NB4 (cell line): Measurements from ENCODE around the gene LTBP2.

Experiments
- DNase-seq: peaks from one replicate; pipeline ENCODE4 v3.0.0; 2010; ENCODE audit warnings: low read depth
- H3K4me3 ChIP-seq: one replicate; pipeline ENCODE4 v1.5.1; 2011; ENCODE audit warnings: mild to moderate bottlenecking, low read depth, low read length, moderate library complexity
- MAX ChIP-seq: IDR thresholded peaks from 2 replicates; pipeline ENCODE4 v1.6.1; 2011; ENCODE audit warnings: low read depth, low read length
- MYC ChIP-seq: IDR thresholded peaks from 2 replicates; pipeline ENCODE4 v1.6.1; 2011; ENCODE audit warnings: low read depth, low read length
- POLR2A ChIP-seq: IDR thresholded peaks from 2 replicates; pipeline ENCODE4 v1.6.1; 2011; ENCODE audit warnings: mild to moderate bottlenecking; ENCODE audit not compliant: insufficient read length; ENCODE audit errors: extremely low read depth
- TF ChIP-seq, protein P1 (sequence below): IDR thresholded peaks from one replicate; pipeline ENCODE4 v1.5.1; 2012; ENCODE audit warnings: low read depth, low read length

Gene LTBP2

GRCh38 chr14:74492776-74493342 lies 119.2 kb downstream of the LTBP2 start, which contains the start of gene NPC2:
Gene NPC2, minus strand, starts transcription at chr14:74493305. Its CDS starts 31 bp downstream, at chr14:74493274.
- no peak for DNase-seq
- peak within 1 kb of the TSS; percentile 88 for H3K4me3 ChIP-seq

GRCh38 chr14:74491956-74492775 lies 119.9 kb downstream of the LTBP2 start:
- peak; percentile 62 for DNase-seq
- TF ChIP-seq, protein P1, sequence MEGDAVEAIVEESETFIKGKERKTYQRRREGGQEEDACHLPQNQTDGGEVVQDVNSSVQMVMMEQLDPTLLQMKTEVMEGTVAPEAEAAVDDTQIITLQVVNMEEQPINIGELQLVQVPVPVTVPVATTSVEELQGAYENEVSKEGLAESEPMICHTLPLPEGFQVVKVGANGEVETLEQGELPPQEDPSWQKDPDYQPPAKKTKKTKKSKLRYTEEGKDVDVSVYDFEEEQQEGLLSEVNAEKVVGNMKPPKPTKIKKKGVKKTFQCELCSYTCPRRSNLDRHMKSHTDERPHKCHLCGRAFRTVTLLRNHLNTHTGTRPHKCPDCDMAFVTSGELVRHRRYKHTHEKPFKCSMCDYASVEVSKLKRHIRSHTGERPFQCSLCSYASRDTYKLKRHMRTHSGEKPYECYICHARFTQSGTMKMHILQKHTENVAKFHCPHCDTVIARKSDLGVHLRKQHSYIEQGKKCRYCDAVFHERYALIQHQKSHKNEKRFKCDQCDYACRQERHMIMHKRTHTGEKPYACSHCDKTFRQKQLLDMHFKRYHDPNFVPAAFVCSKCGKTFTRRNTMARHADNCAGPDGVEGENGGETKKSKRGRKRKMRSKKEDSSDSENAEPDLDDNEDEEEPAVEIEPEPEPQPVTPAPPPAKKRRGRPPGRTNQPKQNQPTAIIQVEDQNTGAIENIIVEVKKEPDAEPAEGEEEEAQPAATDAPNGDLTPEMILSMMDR, result peak; percentile 29
- TF ChIP-seq MYC, result no peak
- H3K4me3 ChIP-seq, result peak overlapping the region; percentile 64

More at GRCh38 chr14:74492776-74493342, 119.2 kb downstream of the LTBP2 start, which contains the start of gene NPC2:
- TF ChIP-seq MYC, result no peak; the same call in 1 of the 2 replicates
- no peak for TF ChIP-seq MAX
- TF ChIP-seq, protein P1, result no peak
- no peak for TF ChIP-seq POLR2A

DNA sequence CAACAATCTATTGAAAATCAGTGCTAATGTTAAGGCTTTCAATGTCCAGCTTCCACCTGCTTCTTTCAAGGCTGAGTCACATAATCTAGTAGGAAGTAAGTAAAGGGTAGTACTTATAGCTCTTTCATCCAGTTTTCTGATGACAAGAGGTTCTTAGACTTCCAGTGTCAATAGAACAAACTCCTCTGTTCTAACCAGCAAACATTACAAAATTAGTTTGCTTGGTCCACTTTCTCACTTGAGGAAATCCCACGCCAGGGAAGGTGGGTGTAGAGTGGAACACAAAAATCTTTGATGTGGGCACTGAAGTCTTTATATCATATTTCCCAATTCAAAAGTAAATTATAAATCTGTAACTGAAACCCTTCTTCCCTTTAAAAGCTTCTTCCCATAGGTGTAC lies 121.6 kb downstream of the LTBP2 start:
- no peak for DNase-seq
- no peak for TF ChIP-seq MYC
- no peak for TF ChIP-seq MAX
- TF ChIP-seq, protein P1, result no peak
- no peak for TF ChIP-seq POLR2A
- no peak overlapping the region for H3K4me3 ChIP-seq

DNA sequence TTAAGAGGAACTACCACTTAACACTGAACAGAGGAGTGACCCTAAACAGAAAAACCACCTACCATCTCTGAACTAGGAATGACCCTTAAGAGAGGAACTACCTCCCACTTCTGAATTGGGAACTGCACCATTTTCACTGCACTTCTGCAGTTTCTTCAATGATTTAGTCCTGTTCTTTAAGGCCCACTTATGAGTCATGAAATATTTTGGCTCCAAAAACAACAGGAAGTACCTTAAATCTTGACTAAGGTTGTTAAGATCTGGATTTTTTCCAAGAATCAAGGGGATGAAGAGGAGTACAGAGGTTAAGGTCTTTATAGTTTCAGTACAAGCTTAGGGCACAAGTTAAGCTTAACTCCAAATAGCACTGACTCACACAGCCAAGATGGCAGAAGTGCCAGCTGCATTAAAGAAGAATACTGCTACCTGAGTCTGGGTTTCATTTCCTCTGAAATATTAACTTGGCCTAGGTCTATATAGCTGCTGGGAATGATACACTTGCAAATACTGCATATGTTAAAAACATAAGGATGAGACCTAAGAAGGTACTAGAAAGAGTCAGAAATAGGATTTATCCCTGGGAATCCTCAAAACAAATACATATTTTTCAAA lies 123.1 kb downstream of the LTBP2 start:
- peak; percentile 47 for DNase-seq
- no peak overlapping the region for H3K4me3 ChIP-seq
- no peak for TF ChIP-seq POLR2A
- TF ChIP-seq, protein P1, result no peak
- no peak for TF ChIP-seq MAX
- no peak for TF ChIP-seq MYC

DNA sequence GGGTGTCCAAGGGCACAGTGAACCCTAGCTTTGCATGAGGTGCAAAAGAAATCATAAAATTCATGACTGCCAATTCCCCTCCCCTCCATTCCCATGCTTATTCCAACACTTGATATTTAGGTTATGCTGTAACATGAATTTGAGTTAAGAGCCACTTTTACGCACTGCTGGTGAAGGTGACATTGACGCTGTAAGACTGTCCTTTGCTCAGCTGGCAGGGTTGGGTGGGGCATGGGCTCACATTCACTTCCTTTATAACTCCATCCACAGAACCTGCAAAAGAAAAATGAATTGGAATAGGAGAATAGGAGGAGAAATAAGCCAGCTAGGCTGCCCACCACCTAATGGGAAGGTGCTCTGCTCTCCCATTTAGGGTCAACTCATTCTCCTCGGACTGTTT lies 125.9 kb downstream of the LTBP2 start:
- TF ChIP-seq, protein P1, result no peak
- TF ChIP-seq POLR2A (no peak), MYC (no peak), MAX (no peak)
- DNase-seq, result no peak

More for the DNA sequence above, 125.9 kb downstream of the LTBP2 start:
- no peak overlapping the region for H3K4me3 ChIP-seq
